Measurements from ENCODE around the gene NUAK2.
A peak's percentile ranks its signal among the peaks of the same experiment; 100 is the strongest.
"Not testable (repeated sequence)": the region's sequence is repeated elsewhere in the genome, so short reads cannot be mapped to it uniquely, and the experiment has no call there.

The NUAK2 gene

GRCh38 chr1:205297546-205298177 is 23.9 kb downstream of the NUAK2 start:
- not testable (repeated sequence) for DNase-seq (ENCODE audit: low spot score)

- DNase-seq (ENCODE audit: low spot score) = no peak
Measured at GRCh38 chr1:205296154-205296553, 25.4 kb downstream of the NUAK2 start.

- DNase-seq (ENCODE audit: low spot score) = no peak
Measured at GRCh38 chr1:205294934-205295333, 26.6 kb downstream of the NUAK2 start.

- DNase-seq (ENCODE audit: low spot score) = no peak
Measured at GRCh38 chr1:205294175-205294917, 27.2 kb downstream of the NUAK2 start.

- no peak for DNase-seq (ENCODE audit: low spot score)
Measured at GRCh38 chr1:205293350-205294074, 28.0 kb downstream of the NUAK2 start.

GRCh38 chr1:205291596-205291995 is 29.9 kb downstream of the NUAK2 start:
- DNase-seq (ENCODE audit: low spot score) = no peak

- DNase-seq (ENCODE audit: low spot score) = no peak
Measured at GRCh38 chr1:205287767-205288559, 33.6 kb downstream of the NUAK2 start.

GRCh38 chr1:205287076-205287475 is 34.5 kb downstream of the NUAK2 start:
- DNase-seq (ENCODE audit: low spot score) = no peak

- DNase-seq (ENCODE audit: low spot score) = peak; percentile 17
Measured at GRCh38 chr1:205286335-205286950, 35.1 kb downstream of the NUAK2 start.

- DNase-seq (ENCODE audit: low spot score) = peak; percentile 19
Measured at GRCh38 chr1:205285381-205286101, 36.0 kb downstream of the NUAK2 start.

GRCh38 chr1:205284420-205285144 is 37.0 kb downstream of the NUAK2 start:
- DNase-seq (ENCODE audit: low spot score) = peak; percentile 15

- DNase-seq (ENCODE audit: low spot score) = no peak
Measured at GRCh38 chr1:205283270-205284147, 38.0 kb downstream of the NUAK2 start.

- DNase-seq (ENCODE audit: low spot score) = not testable (repeated sequence)
Measured at GRCh38 chr1:205280666-205281395, 40.7 kb downstream of the NUAK2 start.

- peak; percentile 15 for DNase-seq (ENCODE audit: low spot score)
Measured at GRCh38 chr1:205279986-205280385, 41.6 kb downstream of the NUAK2 start.

GRCh38 chr1:205276689-205277065 is 44.9 kb downstream of the NUAK2 start:
- no peak for DNase-seq (ENCODE audit: low spot score)

GRCh38 chr1:205275916-205276688 is 45.4 kb downstream of the NUAK2 start:
- DNase-seq (ENCODE audit: low spot score) = peak; percentile 55

GRCh38 chr1:205275133-205275532 is 46.4 kb downstream of the NUAK2 start:
- DNase-seq (ENCODE audit: low spot score) = peak; percentile 69

Measured in hematopoietic multipotent progenitor cell treated with erythropoietin and hydrocortisone succinate and interleukin-3 and kit ligand, for 17 days (in vitro differentiated cells).